Skin epidermis (tissue), 12 donors: ENCODE results near the gene CMPK1.

ENCODE experiments used
- H3K27ac ChIP-seq, 21 experiments: fragments of 200-600 bp; sonication (generic) in 11 of 21; one replicate each; pipeline ENCODE4 v1.5.0; 2020; ENCODE audit warnings: mild to moderate bottlenecking in 3 of 21, inconsistent platforms in 2 of 21, moderate library complexity in 2 of 21
- H3K4me3 ChIP-seq, 7 experiments: fragments of 200-600 bp; sonication (generic) in 2 of 7; one replicate each; pipeline ENCODE4 v1.5.0; 2020; ENCODE audit warnings: inconsistent platforms in 2 of 7, mild to moderate bottlenecking in 2 of 7, moderate library complexity in 1 of 7

Gene CMPK1

DNA sequence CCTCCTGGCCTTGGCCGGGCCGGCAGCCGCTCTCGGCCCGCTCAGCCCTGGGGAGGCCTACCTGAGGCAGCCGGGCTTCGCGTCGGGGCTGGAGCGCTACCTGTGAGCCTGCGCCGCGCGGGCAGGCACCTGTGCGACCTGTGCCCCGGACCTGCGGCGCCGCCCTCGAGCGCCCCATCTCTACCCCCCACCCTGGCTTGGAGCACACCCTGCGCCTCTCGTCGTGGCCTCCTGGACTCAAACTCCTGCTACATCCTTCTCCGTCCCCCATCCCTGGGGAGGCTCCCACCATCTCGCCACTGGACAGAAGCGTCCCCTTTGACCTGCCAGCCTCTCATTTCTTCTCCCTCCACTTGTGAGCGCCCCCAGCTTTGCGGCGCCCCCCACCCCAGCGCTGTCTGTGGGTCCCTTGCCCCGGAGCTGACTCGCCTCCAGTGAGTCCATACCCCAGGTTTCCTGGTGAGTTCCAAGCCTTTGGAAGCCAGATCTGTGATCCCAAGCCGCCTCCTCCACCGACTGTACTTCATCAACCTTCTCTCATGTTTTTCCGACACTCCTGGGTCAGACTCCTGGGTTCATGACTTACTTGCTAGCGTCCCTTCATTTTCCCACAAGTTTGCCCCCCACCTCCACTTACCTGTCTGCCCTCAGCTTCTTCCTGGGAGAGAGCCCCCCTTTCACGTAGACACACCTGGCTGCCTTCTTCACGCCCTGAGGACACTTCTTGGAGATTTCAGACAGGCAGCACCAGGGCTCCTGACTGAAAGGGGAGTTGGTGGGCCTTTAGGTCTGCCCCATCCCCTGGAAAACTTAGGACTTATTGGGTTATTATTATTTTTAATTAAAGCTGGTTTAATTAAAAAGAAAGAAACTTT is 83.8 kb downstream of the CMPK1 start:
- no peak overlapping the region for H3K27ac ChIP-seq
- peak overlapping the region in 1 of 7 experiments; percentile 33 for H3K4me3 ChIP-seq

DNA sequence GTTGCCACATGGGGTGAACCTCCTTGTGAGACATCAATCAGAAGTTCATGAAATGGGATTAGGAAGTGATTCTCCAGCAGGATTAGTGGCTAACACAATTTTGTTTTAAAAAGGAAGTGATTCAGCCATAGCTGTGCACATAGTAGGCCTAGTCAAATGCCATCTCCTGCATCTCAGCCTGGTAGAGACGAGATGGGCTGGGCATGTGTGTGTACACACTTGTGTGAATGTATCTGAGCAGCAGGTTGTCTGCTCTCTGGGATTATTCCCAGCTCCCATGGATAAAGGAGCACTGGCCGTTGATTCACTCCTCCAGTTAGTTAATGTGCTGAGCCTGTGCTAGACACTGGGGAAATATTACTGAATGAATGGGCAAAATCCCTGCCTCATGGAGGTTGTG is 84.5 kb downstream of the CMPK1 start:
- H3K27ac ChIP-seq = no peak overlapping the region
- no peak overlapping the region for H3K4me3 ChIP-seq

DNA sequence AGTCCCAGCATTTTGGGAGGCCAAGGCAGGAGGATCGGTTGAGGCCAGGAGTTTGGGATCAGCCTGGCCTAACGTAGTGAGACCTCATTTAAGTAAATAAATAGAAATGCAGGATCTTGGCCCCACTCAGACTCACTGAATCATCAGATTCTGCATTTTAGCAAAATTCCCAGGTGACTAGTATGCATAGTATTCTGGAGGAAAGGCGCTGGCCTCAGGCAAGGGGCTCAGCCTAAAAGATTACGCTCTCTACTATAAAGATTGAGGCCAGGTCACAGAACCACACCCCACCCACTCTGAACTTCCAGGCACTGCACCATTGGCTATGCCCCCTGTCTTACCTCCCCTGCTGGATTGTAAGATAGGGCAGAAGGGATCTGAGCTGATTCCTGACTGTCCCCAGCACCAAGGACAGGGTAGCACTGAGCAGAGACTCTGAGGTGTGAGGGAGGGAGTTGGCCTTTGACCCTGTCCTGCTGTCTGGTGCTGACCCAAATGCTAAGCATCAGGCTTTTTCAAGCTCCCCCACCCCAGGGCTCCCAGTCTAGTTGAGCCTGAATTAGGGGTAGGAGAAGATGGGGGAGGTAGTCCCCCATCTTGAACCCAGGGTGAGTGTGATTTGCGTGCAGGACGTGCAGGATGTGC is 85.2 kb downstream of the CMPK1 start:
- Histone ChIP-seq H3K4me3 (no peak overlapping the region), H3K27ac (no peak overlapping the region)

DNA sequence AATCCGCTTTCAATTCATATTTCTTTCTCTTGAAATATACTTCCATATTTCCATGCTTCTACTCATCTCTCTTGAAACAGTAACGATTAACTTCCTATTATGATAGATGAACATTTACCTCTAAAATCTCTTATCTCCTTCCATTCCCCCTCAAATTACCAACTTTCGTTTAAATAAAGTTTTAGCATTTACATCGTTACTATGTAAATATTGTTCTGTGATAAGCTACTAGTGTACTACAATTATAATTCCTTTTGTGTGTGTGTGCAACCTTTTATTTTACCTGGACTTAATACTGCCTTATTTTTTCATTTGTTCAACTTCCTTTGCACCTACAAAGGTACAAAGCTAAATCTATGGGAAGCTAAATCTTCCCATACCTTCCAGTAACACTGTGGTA is 87.0 kb downstream of the CMPK1 start:
- H3K27ac ChIP-seq = no peak overlapping the region
- no peak overlapping the region for H3K4me3 ChIP-seq

DNA sequence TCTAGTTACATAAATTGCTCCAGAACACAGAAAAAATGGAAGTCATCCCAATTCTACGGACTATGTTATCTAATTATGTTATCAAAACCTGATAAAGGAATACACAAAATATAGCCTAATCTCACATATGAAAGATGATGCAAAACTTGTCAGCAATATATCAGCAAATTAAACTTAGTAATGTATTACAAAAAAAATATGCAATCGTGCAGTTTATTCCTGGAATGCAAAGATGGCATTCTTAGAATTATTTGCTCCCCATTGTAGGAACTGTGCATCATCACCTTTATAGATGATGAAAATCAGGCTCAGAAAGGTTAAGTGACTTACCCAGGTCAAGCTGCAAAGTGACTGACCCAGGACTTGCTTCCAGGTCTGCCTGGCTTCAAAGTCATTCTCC is 90.3 kb downstream of the CMPK1 start:
- no peak overlapping the region for H3K27ac ChIP-seq
- H3K4me3 ChIP-seq = no peak overlapping the region

DNA sequence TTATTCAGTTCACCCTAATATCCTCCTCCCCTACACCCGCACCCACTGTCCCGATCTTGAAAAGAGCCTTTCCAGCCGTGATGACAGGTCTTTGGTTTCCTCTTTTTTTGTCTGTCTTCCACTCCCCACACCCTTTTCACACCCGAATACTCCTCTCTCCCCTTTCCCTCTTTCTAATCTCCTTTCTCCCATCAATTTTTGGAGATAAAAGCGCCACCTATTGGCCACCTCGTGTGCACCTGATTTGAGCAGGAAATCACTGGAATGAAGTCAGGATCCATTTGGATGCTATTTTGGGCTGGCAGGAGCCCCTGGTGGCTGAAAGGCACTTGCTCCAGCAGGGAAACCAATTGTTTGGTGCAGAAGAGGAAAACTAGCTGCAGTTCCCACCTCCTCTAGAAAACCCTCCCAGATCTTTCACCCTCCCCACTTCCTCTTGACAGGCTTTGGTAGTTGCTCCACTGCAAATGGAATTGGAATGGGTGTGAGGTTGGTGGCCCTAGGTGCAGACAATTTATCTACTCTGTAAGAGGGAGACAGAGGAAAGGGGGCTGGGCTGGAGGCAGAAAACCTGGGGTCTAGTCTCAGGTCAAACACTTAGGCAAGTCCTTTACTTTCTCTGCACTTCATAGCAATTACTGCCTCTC is 90.9 kb downstream of the CMPK1 start:
- no peak overlapping the region for H3K27ac ChIP-seq
- H3K4me3 ChIP-seq = no peak overlapping the region
